HCT116 (cell line): ENCODE results near the gene ANKDD1A. TPM values are rescaled to one million over a fixed set of nuclear protein-coding genes. Genes with fewer than 3 reads are reported as not detected.
A peak's percentile ranks its signal among the peaks of the same experiment; 100 is the strongest.

Source experiments
- ATAC-seq: fragments of 200-7000 bp; cut with Tn5 transposase; 2 replicates; pipeline ENCODE4 v1.9.1; 2020; ENCODE audit warnings: mild to moderate bottlenecking, moderate library complexity
- BruUV-seq: library from RNA; stranded (reverse); fragments of 400-500 nt; replicated peaks from 2 replicates; lab custom pipeline; 2021; lab: Mats Ljungman, UMichigan
- CTCF ChIA-PET: fragments of 300-600 bp; sonication (Branson Sonifier 250); formaldehyde crosslinking; loops from one replicate; lab custom pipeline; 2021; ENCODE audit warnings: antibody characterized with exemption; lab: Charles Lee
- POLR2A ChIA-PET: fragments of 300-600, 350-600 bp; sonication (Branson Sonifier 250); formaldehyde crosslinking; loops from one replicate; lab custom pipeline; 2021; ENCODE audit warnings: antibody characterized with exemption; lab: Charles Lee
- RAD21 ChIA-PET, 2 experiments: fragments of 300-600 bp; sonication (Branson Sonifier 250); formaldehyde crosslinking; loops; one replicate each; lab custom pipeline; 2023; ENCODE audit warnings: low total read pairs in 2 of 2; ENCODE audit not compliant: uncharacterized antibody in 2 of 2, unreplicated experiment in 2 of 2, low non-redundant PET in 1 of 2; lab: Charles Lee
- DNase-seq: peaks from one replicate; pipeline ENCODE4 v3.0.0-alpha.2; 2010; ENCODE audit warnings: low read depth, low spot score
- H2AFZ ChIP-seq: fragments of 200-600 bp; shearing (Covaris generic), sonication (generic); 2 replicates; pipeline ENCODE4 v1.6.1; 2017; ENCODE audit warnings: low read depth, mixed run types, mixed read lengths, antibody characterized with exemption, low read length; ENCODE audit not compliant: poor library complexity, severe bottlenecking
- H3K27ac ChIP-seq: 2 replicates; pipeline ENCODE4 v1.5.1; 2012; ENCODE audit warnings: low read depth, low read length
- H3K27me3 ChIP-seq: fragments of 200-600 bp; sonication (generic); 2 replicates; pipeline ENCODE4 v1.6.1; 2016; ENCODE audit warnings: mixed run types, low read length, mixed read lengths; ENCODE audit not compliant: insufficient read depth
- H3K36me3 ChIP-seq, 2 experiments: fragments of 200-500 bp in 1 of 2; fragments of 200-600 bp in 1 of 2; sonication (Bioruptor generic) in 1 of 2; sonication (generic) in 1 of 2; 2 replicates each; pipeline versions ENCODE4 v1.5.1 to v1.6.1; 2014 to 2016; ENCODE audit warnings: low read length in 2 of 2, inconsistent platforms in 1 of 2, mixed read lengths in 1 of 2, mixed run types in 1 of 2; ENCODE audit not compliant: insufficient read depth in 2 of 2, control insufficient read depth in 1 of 2
- H3K4me1 ChIP-seq, 2 experiments: fragments of 200-600 bp in 1 of 2; sonication (generic) in 1 of 2; 2 replicates each; pipeline versions ENCODE4 v1.5.1 to v1.6.1; 2012 to 2017; ENCODE audit warnings: low read length in 2 of 2, inconsistent platforms in 1 of 2, mild to moderate bottlenecking in 1 of 2, mixed read lengths in 1 of 2, mixed run types in 1 of 2, moderate library complexity in 1 of 2; ENCODE audit not compliant: insufficient read depth in 2 of 2, control insufficient read depth in 1 of 2
- H3K4me2 ChIP-seq: fragments of 200-600 bp; sonication (generic); 2 replicates; pipeline ENCODE4 v1.6.1; 2017; ENCODE audit warnings: mixed run types, low read length, mixed read lengths
- H3K4me3 ChIP-seq, 2 experiments: fragments of 200-600 bp in 1 of 2; sonication (generic) in 1 of 2; replicated peaks in 1 of 2; 2 replicates each; pipeline ENCODE4 v1.5.1; 2011 to 2016; ENCODE audit warnings: low read length in 2 of 2, control low read depth in 1 of 2, low read depth in 1 of 2, mild to moderate bottlenecking in 1 of 2, mixed read lengths in 1 of 2, mixed run types in 1 of 2
- H3K79me2 ChIP-seq: fragments of 200-600 bp; sonication (generic); 2 replicates; pipeline ENCODE4 v1.6.1; 2017; ENCODE audit warnings: mild to moderate bottlenecking, mixed run types, low read length, moderate library complexity, mixed read lengths; ENCODE audit not compliant: insufficient read depth
- H3K9ac ChIP-seq: fragments of 200-600 bp; sonication (generic); 2 replicates; pipeline ENCODE4 v1.6.1; 2016; ENCODE audit warnings: low read length, mixed read lengths
- H3K9me2 ChIP-seq: fragments of 200-600 bp; sonication (generic), shearing (Covaris generic); 2 replicates; pipeline ENCODE4 v1.6.1; 2017; ENCODE audit warnings: mixed run types, mild to moderate bottlenecking, moderate library complexity; ENCODE audit not compliant: insufficient read depth
- H3K9me3 ChIP-seq, 2 experiments: fragments of 200-500 bp in 1 of 2; fragments of 200-600 bp in 1 of 2; sonication (Bioruptor generic) in 1 of 2; sonication (generic) in 1 of 2; 2 replicates each; pipeline ENCODE4 v1.6.1; 2014 to 2017; ENCODE audit warnings: low read length in 2 of 2, mixed read lengths in 2 of 2, inconsistent platforms in 1 of 2, low read depth in 1 of 2, mild to moderate bottlenecking in 1 of 2, mixed run types in 1 of 2, moderate library complexity in 1 of 2; ENCODE audit not compliant: control insufficient read depth in 1 of 2, insufficient read depth in 1 of 2
- H4K20me1 ChIP-seq: fragments of 200-600 bp; sonication (generic), shearing (Covaris generic); 2 replicates; pipeline ENCODE4 v1.6.1; 2017; ENCODE audit warnings: mixed run types, mild to moderate bottlenecking, moderate library complexity; ENCODE audit not compliant: insufficient read depth
- ATF3 ChIP-seq: IDR thresholded peaks from 2 replicates; pipeline ENCODE4 v1.6.1; 2012
- CBX3 ChIP-seq: IDR thresholded peaks from 2 replicates; pipeline ENCODE4 v1.6.1; 2012; ENCODE audit warnings: low read depth
- CTCF ChIP-seq, 3 experiments: fragments of 200-600 bp in 1 of 3; sonication (generic) in 1 of 3; IDR thresholded peaks in 2 of 3; conservative IDR thresholded peaks in 1 of 3; 2 replicates each; pipeline ENCODE4 v1.5.1; 2012 to 2017; ENCODE audit warnings: low read depth in 2 of 3, low read length in 2 of 3, antibody characterized with exemption in 1 of 3, borderline replicate concordance in 1 of 3, control low read depth in 1 of 3, mild to moderate bottlenecking in 1 of 3, mixed read lengths in 1 of 3, mixed run types in 1 of 3, moderate library complexity in 1 of 3; ENCODE audit not compliant: insufficient read depth in 1 of 3
- ELF1 ChIP-seq: IDR thresholded peaks from 2 replicates; pipeline ENCODE4 v1.6.1; 2012; ENCODE audit warnings: low read depth, borderline replicate concordance
- EZH2 ChIP-seq: fragments of 200-600 bp; sonication (generic); IDR thresholded peaks from 2 replicates; pipeline ENCODE4 v1.6.1; 2017; ENCODE audit warnings: antibody characterized with exemption, mixed run types
- RAD21 ChIP-seq: IDR thresholded peaks from 2 replicates; pipeline ENCODE4 v1.6.1; 2012; ENCODE audit warnings: low read depth, mild to moderate bottlenecking
- SIN3A ChIP-seq: IDR thresholded peaks from 2 replicates; pipeline ENCODE4 v1.6.1; 2012; ENCODE audit warnings: low read depth
- SP1 ChIP-seq: IDR thresholded peaks from 2 replicates; pipeline ENCODE4 v1.6.1; 2012; ENCODE audit warnings: low read depth
- YY1 ChIP-seq: IDR thresholded peaks from 2 replicates; pipeline ENCODE4 v1.6.1; 2011; ENCODE audit warnings: low read length, low read depth, moderate library complexity, mild to moderate bottlenecking; ENCODE audit not compliant: insufficient replicate concordance; ENCODE audit errors: extremely low read depth
- ZFX ChIP-seq: fragments of 450-650 bp; IDR thresholded peaks from 2 replicates; pipeline ENCODE4 v1.6.1; 2017
- intact Hi-C: fragments of 100-400 bp; cut with micrococcal nuclease; formaldehyde crosslinking; loops from 2 replicates; pipeline ENCODE4 v1.10.0; 2022
- total RNA-seq: library from RNA; stranded (reverse); gene quantifications from one replicate; pipeline ENCODE4 v1.2.1, GENCODE V29; 2021; ENCODE audit not compliant: unreplicated experiment

The ANKDD1A gene
- total RNA-seq, 1 experiment from 2014 or later: 8.1 TPM

- Histone ChIP-seq H3K4me3 (peak overlapping the region; percentile 89 to 94), H3K4me2 (peak overlapping the region; percentile 92), H3K79me2 (peaks cover 13% of the 10 kb centered on the region), H3K9me2 (no peaks in the 10 kb centered on the region), H3K27ac (peak overlapping the region; percentile 18), H3K4me1 (peaks cover 3 to 14% of the 10 kb centered on the region in 2 experiments; a peak in 3 of 4 replicates)
- intact Hi-C loops: loop anchor here (5.0 kb wide), 1 partner anchor 153 kb away; no protein-coding TSS in a partner anchor
- TF ChIP-seq ZFX (no peak), ATF3 (no peak), CTCF (IDR thresholded peaks at IDR 0.05 in 2 of 3, conservative IDR thresholded peaks at IDR 0.05 in 1 of 3; ENCODE audit: borderline replicate concordance in 1 of 3, insufficient read depth in 1 of 3, low read depth in 2 of 3, low read length in 2 of 3) (no peak), EZH2 (no peak), SP1 (no peak)
- TF ChIP-seq, all 23 proteins: peak for 0
- Histone ChIP-seq H2AFZ (peak overlapping the region; percentile 77), H4K20me1 (peaks cover under 1% of the 10 kb centered on the region; the same call in 1 of the 2 replicates), H3K27me3 (no peaks in the 10 kb centered on the region), H3K9me3 (no peaks in the 10 kb centered on the region), H3K36me3 (0 out of 4 replicates have a peak, but pooled peaks cover 0 to 4% of the 10 kb centered on the region in 2 experiments), H3K9ac (peak overlapping the region; percentile 95)
- ATAC-seq (peak; percentile 6), DNase-seq (peak; percentile 1)
- ChIA-PET RAD21 (no interaction called here), CTCF (no interaction called here), POLR2A (no interaction called here)
- TSS peak; percentile 92 for BruUV-seq
Measured at GRCh38 chr15:64990168-64990470, 78.4 kb downstream of the ANKDD1A start.

GRCh38 chr15:64991536-64992135 lies 79.9 kb downstream of the ANKDD1A start:
- Histone ChIP-seq H3K27me3 (no peaks in the 10 kb centered on the region), H4K20me1 (no peaks in the 10 kb centered on the region), H3K79me2 (peaks cover 13% of the 10 kb centered on the region), H3K9me3 (no peaks in the 10 kb centered on the region), H3K36me3 (0 out of 4 replicates have a peak, but pooled peaks cover 0 to 4% of the 10 kb centered on the region in 2 experiments), H3K9me2 (no peaks in the 10 kb centered on the region), H3K4me1 (peaks cover 3 to 14% of the 10 kb centered on the region in 2 experiments; a peak in 3 of 4 replicates), H3K4me2 (no peak overlapping the region), H3K9ac (no peak overlapping the region), H3K27ac (no peak overlapping the region), H3K4me3 (no peak overlapping the region), H2AFZ (no peak overlapping the region)
- BruUV-seq: no TSS peak
- ATAC-seq (no peak), DNase-seq (no peak)
- no peak for TF ChIP-seq YY1
- TF ChIP-seq RAD21: no peak
- TF ChIP-seq CTCF (IDR thresholded peaks at IDR 0.05 in 2 of 3, conservative IDR thresholded peaks at IDR 0.05 in 1 of 3; ENCODE audit: borderline replicate concordance in 1 of 3, insufficient read depth in 1 of 3, low read depth in 2 of 3, low read length in 2 of 3): no peak
- no peak for TF ChIP-seq ELF1
- TF ChIP-seq SIN3A: no peak
- TF ChIP-seq CBX3: no peak
- RAD21 ChIA-PET: no interaction called here
- POLR2A ChIA-PET: no interaction called here
- CTCF ChIA-PET: no interaction called here
- intact Hi-C loops: loop anchor here (5.0 kb wide), 1 partner anchor 154 kb away; no protein-coding TSS in a partner anchor
